HG03354 (cell line): ENCODE results near the gene RELL1.
A peak's percentile ranks its signal among the peaks of the same experiment; 100 is the strongest.

Source experiments
- ATAC-seq: cut with Tn5 transposase; IDR thresholded peaks from one replicate; pipeline ENCODE4 v1.9.1; 2021; ENCODE audit warnings: mild to moderate bottlenecking; ENCODE audit not compliant: unreplicated experiment, poor library complexity, severe bottlenecking

The RELL1 gene, protein sequence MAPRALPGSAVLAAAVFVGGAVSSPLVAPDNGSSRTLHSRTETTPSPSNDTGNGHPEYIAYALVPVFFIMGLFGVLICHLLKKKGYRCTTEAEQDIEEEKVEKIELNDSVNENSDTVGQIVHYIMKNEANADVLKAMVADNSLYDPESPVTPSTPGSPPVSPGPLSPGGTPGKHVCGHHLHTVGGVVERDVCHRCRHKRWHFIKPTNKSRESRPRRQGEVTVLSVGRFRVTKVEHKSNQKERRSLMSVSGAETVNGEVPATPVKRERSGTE

DNA sequence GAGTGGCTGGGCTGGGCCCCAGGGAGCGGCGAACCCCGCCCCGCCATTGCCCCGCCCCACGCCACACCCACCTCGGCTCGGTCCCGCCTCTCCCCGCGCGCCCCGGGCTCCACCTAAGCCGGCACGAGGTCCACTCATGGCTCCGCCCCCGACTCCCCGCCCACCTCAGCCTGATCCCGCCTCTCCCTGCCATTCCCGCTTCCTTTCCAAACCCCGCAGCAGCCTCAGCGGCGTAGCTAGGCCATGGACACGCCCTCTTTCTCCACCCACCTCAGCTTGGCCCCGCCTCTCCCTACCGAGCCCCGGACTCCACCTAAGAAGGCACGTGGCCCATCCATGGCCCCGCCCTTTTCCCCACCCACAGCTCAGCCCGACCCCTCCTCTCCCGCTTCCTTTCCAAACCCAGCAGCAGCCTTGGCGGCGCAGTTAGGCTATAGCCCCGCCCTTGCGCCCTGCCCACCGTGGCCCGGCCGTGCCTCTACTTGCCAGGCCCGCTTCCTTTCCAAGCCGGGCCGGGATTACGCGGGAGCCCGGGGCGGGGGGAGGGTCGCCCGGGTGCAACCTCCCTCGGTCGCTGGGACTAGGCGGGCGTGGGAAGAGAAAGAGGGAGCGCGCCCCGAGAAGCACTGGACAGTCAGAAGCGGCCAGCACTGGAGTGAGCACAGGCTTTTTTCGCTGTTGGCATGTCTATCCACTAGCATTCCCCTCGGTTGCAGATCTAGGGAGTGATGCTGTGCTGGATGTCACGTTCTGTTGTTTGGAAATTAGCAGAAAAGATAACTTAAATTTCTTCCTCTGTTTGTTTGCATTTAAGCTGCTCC, at the start of gene RELL1:
RELL1 (minus strand) TSS at position 4 of the 821 bp plus-strand sequence. CDS start 89 bp downstream, outside the sequence.
- peak; percentile 81 for ATAC-seq

DNA sequence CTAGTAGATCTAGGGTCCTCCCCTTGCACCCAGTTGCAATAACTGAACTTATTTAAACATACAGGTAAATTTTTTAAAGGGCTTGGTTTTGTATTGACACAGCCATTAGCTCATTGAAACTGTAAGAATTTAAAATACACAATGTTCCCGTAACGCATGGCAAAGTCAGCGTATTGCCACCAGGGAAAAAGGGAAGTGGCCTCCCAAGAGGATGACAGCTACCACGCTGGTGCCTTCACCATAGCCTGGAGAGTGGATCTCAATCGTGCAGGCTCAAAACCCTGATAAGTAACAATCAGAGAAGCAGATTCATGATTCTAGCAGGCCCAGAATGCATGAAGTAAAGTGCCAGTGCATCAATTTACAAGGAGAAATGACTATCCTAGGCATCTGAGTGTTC, 49.4 kb upstream of the RELL1 start:
- ATAC-seq = no peak

DNA sequence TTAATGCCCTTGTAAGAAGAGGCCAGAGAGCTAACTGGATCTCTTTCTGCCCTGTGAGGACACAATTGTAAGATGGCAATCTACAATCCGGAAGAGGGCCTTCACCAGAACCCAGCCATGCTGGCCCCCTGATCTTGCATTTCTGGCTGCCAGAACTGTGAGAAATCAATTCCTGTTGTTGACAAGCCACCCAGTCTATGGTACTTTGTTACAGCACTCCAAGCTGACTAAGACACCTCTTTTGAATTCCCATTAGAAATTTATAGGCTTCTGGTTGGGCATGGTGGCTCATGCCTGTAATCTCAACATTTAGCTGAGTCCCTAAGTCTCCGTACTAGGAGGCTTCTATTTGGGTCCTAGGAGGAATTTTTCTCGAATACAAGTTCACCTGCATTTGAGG, 48.8 kb upstream of the RELL1 start:
- ATAC-seq = no peak

DNA sequence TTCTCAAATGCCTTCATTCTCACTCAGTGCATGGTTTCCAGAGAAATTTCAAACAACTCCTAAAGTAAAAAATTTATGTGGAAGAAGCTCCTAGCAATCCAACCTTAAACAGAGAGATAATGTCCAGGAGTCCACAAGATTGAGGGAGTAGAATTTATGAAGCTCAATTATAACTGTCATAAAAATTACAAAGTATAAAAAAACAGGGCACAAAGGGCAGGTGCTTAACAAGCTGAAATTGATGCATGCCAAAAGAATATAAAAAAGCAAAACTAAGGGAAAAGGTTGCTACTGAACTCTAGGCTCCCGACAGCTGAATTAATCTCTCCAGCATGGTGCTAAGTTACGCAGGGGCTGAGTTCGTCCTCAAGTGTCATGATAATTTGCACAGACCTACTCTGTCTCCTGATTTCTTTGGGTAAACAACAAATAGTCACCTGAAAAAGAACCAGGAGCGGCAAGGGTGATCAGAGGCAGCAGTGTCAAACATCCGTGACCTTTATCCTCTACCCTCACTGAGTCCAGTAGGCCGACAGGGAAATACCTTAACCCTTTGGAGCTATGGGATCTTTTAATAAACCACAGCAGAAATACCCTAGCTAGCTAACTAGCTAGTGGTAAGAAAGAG, 47.2 kb upstream of the RELL1 start:
- ATAC-seq = no peak

DNA sequence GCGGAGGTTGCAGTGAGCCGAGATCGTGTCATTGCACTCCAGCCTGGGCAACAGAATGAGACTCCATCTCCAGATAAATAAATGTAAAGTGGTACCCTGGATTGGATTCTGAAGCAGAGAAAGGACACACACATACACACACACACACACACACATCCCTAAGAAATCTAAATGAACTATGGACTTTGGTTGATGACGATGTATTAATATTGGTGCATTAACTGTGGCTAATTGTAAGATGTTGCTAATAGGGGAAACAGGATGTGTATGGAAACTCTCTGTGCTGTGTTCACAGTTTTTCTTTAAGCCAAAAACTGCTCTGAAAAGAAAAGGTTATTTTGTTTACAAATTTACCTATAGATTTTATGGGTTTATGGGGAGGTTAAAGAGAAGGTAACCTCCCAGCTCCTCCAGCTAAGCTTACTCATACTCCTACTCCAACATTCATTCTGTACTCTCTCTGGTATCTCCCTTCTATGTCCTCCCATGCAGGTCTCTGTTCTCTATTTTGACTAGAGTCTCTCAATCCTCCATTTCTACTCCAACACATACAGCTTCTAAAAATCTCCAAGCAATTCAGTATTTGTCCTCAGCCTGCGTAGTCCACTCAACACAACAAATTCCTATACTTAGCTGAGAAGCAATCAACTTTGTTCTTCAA, 46.5 kb upstream of the RELL1 start:
- no peak for ATAC-seq

DNA sequence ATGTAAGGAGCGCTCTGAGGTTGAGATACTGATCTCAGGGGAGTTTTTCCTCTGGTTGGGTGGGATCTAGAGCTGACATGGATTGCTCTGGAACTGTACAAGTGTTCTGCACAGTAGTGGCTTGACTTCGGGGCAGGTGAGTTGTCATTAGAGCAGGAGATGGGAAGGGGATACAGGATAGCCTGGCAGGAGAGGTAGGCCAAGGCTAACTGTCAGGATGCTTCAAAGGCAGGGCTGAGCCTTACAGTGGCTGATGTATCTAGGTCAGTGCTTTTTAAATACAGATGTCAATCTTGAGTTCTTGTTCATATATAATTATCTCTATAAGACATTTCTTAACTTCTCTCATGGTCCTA, 43.5 kb upstream of the RELL1 start:
- ATAC-seq = no peak

DNA sequence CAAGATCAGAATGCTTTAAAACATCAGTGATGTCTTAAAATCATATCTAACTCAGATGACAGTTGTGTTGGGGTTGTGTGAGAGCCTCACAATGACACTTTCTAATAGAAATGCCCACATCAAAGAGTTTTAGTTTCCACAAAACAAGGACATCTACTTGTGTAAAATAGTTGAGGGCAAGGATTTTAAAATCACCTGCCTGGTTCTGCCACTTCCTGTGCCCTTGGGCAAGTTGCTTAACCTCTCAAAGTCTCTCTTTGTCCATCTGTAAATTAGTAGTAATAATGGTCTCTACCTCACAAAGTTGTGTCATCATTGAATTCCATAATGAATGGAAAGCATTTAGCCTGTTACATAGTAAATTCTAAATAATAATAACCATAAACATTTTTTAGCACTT, 41.9 kb upstream of the RELL1 start:
- ATAC-seq = no peak

DNA sequence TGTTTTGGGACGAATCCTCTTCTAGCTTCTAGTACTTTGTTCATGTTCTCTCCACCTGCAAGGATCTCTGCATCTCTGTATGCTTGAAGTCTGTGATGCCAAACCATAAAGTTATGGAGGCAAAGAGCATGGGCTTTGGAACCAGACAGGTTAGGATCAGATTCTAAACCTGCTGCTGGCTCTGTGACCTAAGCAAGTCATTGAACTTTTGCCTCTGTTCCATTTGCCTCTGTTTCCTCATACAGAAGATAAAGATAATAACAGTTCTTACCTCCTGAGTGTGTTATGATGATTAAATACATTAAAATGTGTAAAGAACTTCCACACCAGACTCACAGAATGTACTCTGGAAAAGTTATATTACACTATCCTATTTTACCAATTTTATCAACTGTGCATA, 41.5 kb upstream of the RELL1 start:
- no peak for ATAC-seq

DNA sequence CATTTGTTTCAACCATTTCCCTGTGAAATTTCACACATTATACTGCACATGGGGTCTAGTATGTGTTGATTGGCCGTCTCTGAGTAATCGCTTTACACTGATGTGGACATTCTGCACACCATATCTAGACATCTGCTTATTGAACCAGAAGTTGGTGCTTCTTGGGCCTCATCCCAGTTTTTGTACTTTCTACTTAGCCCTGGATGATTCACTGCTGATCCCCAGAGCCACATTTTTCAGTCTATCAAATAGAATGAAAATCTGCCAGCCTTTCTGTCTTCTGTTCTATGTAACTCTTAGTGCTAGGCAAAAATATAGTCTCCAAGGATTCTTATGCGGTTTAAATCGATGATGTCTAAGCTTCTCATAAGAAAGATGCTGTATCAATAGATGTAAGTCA, 40.5 kb upstream of the RELL1 start:
- ATAC-seq = no peak

DNA sequence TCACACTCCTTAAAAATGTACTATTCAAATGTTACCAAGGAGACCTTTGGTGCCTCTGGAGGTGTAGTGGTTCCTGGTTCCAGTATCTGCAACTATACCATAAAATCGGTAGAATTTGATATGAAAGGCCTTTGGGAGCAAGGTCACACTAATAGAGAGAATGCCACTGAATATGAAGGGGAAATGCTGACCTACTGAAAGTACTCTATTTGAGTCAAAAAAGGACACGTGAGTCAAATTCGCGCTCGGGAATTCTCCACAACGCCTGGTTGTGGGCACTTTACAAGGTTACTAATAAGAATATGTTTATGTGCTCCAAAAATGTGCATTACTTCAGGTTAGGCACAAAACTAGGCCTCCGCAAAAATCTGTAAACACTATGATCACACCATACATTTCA, 39.5 kb upstream of the RELL1 start:
- ATAC-seq = no peak

DNA sequence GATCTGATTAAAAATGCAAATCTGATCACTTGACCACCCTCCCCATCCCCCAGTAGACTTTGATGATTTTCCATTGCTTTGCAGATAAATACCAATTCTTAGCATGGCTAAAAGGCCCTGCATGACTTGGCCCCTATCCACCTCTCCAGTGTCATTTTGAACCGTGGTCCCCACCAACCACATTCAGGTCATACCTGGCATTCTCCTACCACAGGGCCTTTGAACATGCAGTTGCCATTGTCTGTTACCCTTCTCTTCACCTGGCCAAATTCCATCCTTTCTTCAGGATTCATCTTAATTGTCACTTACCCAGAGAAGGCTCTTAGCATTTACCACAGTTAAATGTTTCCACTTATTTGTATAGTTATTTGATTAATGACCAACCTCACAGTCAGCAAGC, 36.9 kb upstream of the RELL1 start:
- ATAC-seq = no peak

DNA sequence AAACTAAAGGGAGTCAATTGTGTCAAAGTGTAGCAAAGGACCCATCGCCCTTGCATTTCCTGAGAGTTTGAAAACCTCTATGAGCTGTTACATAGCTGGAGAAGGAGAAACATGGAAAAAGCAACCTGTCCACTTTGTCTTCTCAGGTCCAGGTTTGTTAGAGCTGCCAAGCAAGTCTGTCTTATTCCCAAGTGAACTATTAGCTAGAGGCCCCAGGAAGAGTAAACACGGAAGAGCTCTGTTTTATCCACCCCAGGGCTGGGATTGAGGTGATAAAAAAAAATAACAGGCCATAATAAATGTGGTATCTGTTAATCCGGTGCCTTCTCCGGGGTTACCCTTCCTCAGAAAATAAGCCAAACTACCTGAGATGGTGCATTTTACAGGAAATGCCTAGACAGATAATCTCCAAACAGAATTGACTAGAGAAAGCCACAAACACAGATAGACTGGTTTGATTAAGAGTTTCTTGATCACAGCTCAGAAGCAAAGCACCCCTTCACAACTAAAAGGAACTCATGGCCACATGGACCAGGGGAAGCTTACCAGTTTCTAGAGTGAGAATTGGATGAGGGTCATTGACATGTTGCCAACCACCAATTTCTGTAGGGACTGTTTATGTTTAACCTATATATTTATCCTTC, 35.9 kb upstream of the RELL1 start:
- ATAC-seq = no peak

DNA sequence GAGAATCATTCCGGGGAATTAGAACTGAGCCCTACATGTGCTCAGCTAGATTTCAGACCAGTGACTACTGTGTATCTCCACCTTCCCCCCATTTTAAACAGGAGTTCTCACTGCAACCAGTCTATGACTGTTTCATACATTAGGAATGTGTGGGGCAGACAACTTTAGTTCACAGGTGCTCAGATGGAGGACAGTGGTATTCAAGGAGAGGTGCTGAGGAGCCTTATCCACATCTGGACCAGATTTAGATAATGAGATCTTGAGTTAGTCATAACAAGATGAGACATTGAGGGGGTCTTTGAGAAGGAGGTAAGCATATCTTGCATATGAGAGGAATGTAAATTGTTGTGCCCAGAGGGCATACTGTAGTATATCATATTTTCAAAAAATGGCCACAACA, 32.8 kb upstream of the RELL1 start:
- ATAC-seq = no peak

DNA sequence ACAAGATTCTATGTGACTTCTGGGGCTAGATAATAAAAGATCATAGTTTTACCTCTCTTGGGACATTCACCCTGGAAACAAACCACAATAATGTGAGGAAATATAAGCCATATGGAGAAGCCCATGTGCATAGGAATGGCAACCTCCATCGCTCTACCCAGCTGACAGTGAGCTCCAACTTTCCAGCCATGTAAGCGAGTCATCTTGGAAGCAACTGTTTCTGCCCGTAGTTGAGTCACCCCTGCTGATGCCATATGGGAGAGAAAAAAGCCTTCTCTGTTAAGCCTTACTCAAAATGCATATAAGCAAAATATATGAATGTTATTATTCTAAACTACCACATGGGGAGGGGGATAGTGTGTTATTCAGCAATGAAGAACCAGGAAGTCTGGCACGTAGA, 31.4 kb upstream of the RELL1 start:
- ATAC-seq = no peak

DNA sequence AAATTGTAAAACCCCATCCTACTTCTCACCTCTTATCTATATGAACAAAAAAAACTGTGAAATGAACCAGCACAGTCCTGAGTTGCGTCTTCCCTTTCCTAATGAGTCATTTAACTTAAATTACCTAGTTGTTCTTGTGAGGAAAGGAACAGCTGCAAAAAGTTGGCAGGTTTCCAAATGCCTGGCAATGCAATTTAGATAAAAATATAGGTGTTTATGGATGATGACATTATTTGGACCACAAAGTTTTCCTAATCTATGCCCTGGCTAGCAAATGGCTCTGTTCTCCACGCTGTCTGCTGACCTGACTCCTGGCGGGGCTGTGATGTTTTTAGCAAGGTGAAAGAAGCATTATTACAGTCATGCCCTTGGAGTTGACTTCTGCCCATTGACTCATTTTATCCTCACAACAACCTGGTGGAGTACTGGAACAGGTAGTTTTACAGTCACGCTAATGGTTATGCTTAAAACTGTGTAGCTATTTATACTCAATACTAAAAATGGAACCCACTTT, 29.8 kb upstream of the RELL1 start:
- ATAC-seq = peak; percentile 79

DNA sequence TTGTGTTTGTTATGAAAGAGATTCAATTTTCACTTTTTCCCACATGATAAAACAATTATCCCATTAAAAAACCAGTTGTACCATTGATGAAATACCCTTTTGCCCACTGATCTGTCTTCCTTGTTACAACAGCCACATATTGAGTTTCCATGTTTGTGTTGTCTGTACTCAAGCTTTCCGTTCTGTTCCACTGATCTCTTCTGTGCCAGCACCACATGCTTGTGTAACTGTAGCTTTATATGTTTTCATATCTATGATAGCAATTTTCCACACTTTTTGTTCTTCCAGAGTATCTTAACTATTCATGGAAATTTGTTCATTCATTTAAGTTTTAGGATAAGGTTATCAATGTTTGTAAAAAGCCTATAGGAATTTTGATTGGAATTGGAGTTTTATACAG, 24.3 kb upstream of the RELL1 start:
- ATAC-seq = no peak

DNA sequence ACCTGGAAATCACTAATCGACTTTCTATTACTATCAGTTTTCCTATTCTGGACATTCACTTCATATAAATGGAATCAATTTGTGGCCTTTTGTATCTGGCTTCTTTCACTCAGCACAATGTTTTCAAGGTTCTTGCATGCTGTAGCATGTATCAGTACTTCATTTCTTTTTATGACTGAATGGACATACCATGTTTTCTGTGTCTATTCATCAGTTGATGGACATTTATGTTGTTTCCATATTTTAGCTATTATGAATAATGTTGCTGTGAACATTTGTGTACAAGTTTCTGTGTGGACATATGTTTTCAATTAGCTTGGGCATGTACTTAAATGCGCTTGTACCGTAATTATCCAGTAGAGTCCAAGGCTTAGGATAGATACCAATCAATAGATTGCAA, 19.9 kb upstream of the RELL1 start:
- no peak for ATAC-seq

DNA sequence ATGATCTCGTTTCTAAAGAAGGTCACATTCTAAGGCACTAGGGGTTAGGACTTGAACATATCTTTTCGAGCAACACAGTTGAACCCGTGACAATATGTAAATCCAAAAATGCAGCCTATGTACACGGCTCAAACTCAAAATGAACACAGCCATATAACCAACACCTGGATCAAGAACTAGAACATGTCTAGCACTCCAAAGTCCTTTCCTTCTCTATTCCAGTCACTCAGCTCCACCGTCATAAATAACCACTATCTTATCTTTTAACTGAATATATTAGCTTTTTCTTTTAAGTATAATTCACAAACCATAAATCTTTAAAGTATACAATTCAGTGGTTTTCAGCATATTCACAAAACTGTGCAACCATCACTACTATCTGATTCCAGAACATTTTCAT, 19.4 kb upstream of the RELL1 start:
- no peak for ATAC-seq

DNA sequence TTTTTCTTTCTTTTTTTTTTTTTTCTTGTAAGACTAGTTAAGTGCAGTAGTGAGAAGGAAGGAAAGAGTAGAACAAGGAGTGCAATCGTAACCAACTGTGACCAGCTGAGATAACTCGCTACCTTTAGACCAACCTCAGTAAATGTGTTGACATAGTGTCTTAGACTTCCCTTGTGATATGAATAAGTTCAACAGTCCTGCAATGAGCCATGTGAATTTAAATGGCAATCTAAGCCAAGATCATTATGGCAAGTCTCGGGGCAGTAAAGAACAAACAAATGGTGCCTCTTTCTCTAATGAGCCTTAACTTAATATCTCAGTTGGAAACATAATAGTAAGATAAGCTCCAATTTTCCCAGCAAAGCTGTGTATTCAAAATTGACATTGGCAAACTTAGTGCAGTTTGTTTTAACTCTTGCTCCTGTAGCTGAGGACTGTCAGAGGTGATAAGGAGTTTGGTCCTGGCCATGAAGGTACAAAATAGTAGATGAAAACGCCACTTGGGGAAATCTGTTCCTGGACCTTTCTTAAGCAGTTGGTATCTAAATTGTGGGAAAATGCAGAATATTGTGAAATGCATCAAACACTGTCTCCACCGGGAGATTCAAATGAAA, 13.8 kb upstream of the RELL1 start:
- ATAC-seq = no peak
